Measurements from ENCODE around the gene POLA1.

GRCh38 chrX:24858004-24858746, 164.5 kb downstream of the POLA1 start:
- TF ChIP-seq CTCF (IDR thresholded peaks at IDR 0.05; ENCODE audit: insufficient read depth, low read length): no peak
- no peak for TF ChIP-seq REST (IDR thresholded peaks at IDR 0.05; ENCODE audit: insufficient replicate concordance, low read depth)
- no peak for TF ChIP-seq POLR2AphosphoS5 (IDR thresholded peaks at IDR 0.05; ENCODE audit: low read depth)
- no peak for TF ChIP-seq SPI1 (IDR thresholded peaks at IDR 0.05; ENCODE audit: borderline replicate concordance, low read depth)
- TF ChIP-seq GABPA (IDR thresholded peaks at IDR 0.05; ENCODE audit: low read depth): no peak

Measured in HL-60 (cell line).